GM10248 (cell line): Measurements from ENCODE around the gene ZER1.

ENCODE experiments used
- CTCF ChIA-PET: fragments of 300-600 bp; sonication (Branson Sonifier 250); formaldehyde crosslinking; extraction: SDS; loops from one replicate; lab custom pipeline; 2021; ENCODE audit warnings: antibody characterized with exemption; lab: Yijun Ruan, JAX
- POLR2A ChIA-PET: fragments of 350-650 bp; sonication (Branson Sonifier 250); formaldehyde crosslinking; extraction: SDS; loops from one replicate; lab custom pipeline; 2020; ENCODE audit warnings: antibody characterized with exemption; lab: Yijun Ruan, JAX
- DNase-seq: peaks from one replicate; pipeline ENCODE4 v3.0.0; 2012; ENCODE audit errors: extremely low spot score
- TF ChIP-seq, protein P1 (sequence below): IDR thresholded peaks from 2 replicates; pipeline ENCODE4 v1.5.1; 2012; ENCODE audit warnings: mild to moderate bottlenecking, low read depth; ENCODE audit errors: extremely low read depth, missing control alignments, control extremely low read depth

The ZER1 gene

DNA sequence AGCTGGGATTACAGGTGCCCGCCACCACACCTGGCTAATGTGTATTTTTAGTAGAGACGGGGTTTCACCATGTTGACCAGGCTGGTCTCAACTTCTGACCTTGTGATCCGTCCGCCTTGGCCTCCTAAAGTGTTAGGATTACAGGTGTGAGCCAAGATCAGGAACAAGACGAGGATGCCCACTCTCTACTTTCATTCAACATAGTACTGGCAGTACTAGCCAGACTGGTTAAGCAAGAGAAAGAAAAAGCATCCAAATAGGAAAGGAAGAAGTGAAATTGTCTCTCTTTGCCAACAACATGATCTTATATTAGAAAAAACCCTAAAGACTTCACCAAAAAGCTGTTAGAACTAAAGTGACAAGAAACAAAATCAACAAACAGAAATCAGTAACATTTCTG, 39.1 kb upstream of the ZER1 start:
- TF ChIP-seq, protein P1, sequence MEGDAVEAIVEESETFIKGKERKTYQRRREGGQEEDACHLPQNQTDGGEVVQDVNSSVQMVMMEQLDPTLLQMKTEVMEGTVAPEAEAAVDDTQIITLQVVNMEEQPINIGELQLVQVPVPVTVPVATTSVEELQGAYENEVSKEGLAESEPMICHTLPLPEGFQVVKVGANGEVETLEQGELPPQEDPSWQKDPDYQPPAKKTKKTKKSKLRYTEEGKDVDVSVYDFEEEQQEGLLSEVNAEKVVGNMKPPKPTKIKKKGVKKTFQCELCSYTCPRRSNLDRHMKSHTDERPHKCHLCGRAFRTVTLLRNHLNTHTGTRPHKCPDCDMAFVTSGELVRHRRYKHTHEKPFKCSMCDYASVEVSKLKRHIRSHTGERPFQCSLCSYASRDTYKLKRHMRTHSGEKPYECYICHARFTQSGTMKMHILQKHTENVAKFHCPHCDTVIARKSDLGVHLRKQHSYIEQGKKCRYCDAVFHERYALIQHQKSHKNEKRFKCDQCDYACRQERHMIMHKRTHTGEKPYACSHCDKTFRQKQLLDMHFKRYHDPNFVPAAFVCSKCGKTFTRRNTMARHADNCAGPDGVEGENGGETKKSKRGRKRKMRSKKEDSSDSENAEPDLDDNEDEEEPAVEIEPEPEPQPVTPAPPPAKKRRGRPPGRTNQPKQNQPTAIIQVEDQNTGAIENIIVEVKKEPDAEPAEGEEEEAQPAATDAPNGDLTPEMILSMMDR: no peak
- POLR2A ChIA-PET: no interaction called here
- CTCF ChIA-PET: interaction anchor here (0.8 to 2.3 kb wide), 3 partner anchors 7 to 117 kb away, joined by 3 to 20 read pairs (median 5); partner anchors contain the start of gene ENDOG
- no peak for DNase-seq

- ChIA-PET CTCF (interaction anchor here (1.5 to 2.3 kb wide), 2 partner anchors 8 to 118 kb away, joined by 5 to 20 read pairs; partner anchors contain the start of gene ENDOG), POLR2A (no interaction called here)
- no peak for DNase-seq
- TF ChIP-seq, protein P1: no peak
These were observed 38.1 kb upstream of the ZER1 start for GRCh38 chr9:128809831-128810230.

GRCh38 chr9:128809036-128809599, 37.4 kb upstream of the ZER1 start:
- CTCF ChIA-PET: interaction anchor here (2.3 kb wide), 1 partner anchor 9 kb away, joined by 20 read pairs; the partner anchor contains the start of gene ENDOG
- POLR2A ChIA-PET: interaction anchor here (0.6 kb wide), 1 partner anchor 256 kb away, joined by 3 read pairs; no protein-coding TSS in a partner anchor
- TF ChIP-seq, protein P1: no peak
- DNase-seq: no peak

GRCh38 chr9:128808543-128808942, 36.8 kb upstream of the ZER1 start:
- ChIA-PET CTCF (interaction anchor here (2.3 kb wide), 1 partner anchor 9 kb away, joined by 20 read pairs; the partner anchor contains the start of gene ENDOG), POLR2A (interaction anchor here (0.6 kb wide), 1 partner anchor 256 kb away, joined by 3 read pairs; no protein-coding TSS in a partner anchor)
- DNase-seq: no peak
- TF ChIP-seq, protein P1: no peak

DNA sequence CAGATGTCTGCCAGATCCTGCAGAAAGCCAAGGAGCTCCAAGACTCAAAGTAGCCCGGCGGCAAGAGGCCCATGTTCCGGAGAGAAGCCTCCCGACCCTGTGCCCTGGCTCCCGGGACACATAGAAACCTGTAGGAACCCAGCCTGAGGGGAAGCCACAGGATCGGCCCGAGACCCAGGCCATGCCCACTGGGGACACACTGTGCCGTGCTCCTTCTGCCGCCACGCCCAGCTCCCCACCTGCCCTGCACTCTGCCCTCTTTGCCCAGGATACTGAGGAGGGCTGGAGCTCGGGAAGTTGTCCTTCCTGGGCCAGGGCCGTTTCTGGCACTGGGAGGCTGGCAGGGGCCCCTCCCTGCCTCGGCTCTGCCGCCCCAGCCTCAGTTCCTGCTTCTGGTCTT, 36.1 kb upstream of the ZER1 start:
- TF ChIP-seq, protein P1: no peak
- no peak for DNase-seq
- POLR2A ChIA-PET: no interaction called here
- CTCF ChIA-PET: interaction anchor here (1.8 kb wide), 1 partner anchor 10 kb away, joined by 11 read pairs; the partner anchor contains the start of gene ENDOG

DNA sequence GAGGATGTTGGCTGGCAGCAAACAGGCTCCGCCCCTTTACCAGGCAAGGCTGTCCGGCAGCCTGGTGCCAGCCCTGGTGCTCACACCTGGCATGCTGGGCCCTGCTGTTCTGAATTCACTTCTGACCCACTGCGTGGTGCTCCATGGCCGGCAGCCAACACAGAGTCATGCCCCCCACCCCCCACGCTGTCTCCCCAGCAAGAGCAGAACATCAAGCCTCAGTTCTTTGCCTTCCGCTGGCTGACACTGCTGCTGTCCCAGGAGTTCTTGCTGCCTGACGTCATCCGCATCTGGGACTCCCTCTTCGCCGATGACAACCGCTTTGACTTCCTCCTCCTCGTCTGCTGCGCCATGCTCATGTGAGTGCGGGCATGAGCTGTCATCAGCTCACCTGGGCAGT, 33.9 kb upstream of the ZER1 start:
- DNase-seq: no peak
- POLR2A ChIA-PET: no interaction called here
- CTCF ChIA-PET: interaction anchor here (1.0 kb wide), 1 partner anchor 13 kb away, joined by 3 read pairs; the partner anchor contains the start of gene ENDOG
- TF ChIP-seq, protein P1: no peak
